IMR-90 (cell line): ENCODE measurements around the gene CATSPERE. TPM values are rescaled to one million over a fixed set of nuclear protein-coding genes. Genes with fewer than 3 reads are reported as not detected.

Experiments
- ATAC-seq: fragments of 200-7000 bp; cut with Tn5 transposase; 2 replicates; pipeline ENCODE4 v1.9.1; 2020; ENCODE audit warnings: low read depth, mild to moderate bottlenecking, moderate library complexity
- BruUV-seq: library from RNA; stranded (reverse); fragments of 400-500 nt; replicated peaks from 2 replicates; lab custom pipeline; 2021; lab: Mats Ljungman, UMichigan
- CTCF ChIA-PET: fragments of 300-600 bp; formaldehyde crosslinking; extraction: SDS; loops from one replicate; lab custom pipeline; 2021; ENCODE audit warnings: antibody characterized with exemption; lab: Yijun Ruan, JAX
- POLR2A ChIA-PET: fragments of 300-600 bp; sonication (Branson Sonifier 250); formaldehyde crosslinking; loops from one replicate; lab custom pipeline; 2022; ENCODE audit warnings: antibody characterized with exemption; ENCODE audit not compliant: unreplicated experiment; lab: Charles Lee
- DNase-seq: peaks from one replicate; pipeline ENCODE4 v3.0.0; 2013
- H2AFZ ChIP-seq: replicated peaks from 2 replicates; pipeline ENCODE3; 2013; ENCODE audit warnings: low read length, mild to moderate bottlenecking; ENCODE audit not compliant: poor library complexity
- H2AK5ac ChIP-seq: 2 replicates; pipeline ENCODE4 v1.6.1; 2013; ENCODE audit warnings: low read depth, low read length, inconsistent platforms
- H2AK9ac ChIP-seq: replicated peaks from 2 replicates; pipeline ENCODE3; 2013; ENCODE audit warnings: mild to moderate bottlenecking, low read depth, low read length, moderate library complexity; ENCODE audit not compliant: poor library complexity
- H2BK120ac ChIP-seq: 2 replicates; pipeline ENCODE4 v1.6.1; 2013; ENCODE audit warnings: low read depth, low read length, inconsistent platforms
- H2BK15ac ChIP-seq: 3 replicates; pipeline ENCODE4 v1.6.1; 2013; ENCODE audit warnings: low read depth, low read length, inconsistent platforms
- H2BK20ac ChIP-seq: 2 replicates; pipeline ENCODE4 v1.6.1; 2013; ENCODE audit warnings: low read depth, mild to moderate bottlenecking, inconsistent platforms, low read length, moderate library complexity
- H2BK5ac ChIP-seq: 2 replicates; pipeline ENCODE4 v1.6.1; 2013; ENCODE audit warnings: mild to moderate bottlenecking, low read depth, low read length, inconsistent platforms; ENCODE audit not compliant: poor library complexity, severe bottlenecking
- H3K14ac ChIP-seq: replicated peaks from 2 replicates; pipeline ENCODE4 v1.6.1; 2013; ENCODE audit warnings: low read depth, low read length, inconsistent platforms
- H3K18ac ChIP-seq: 2 replicates; pipeline ENCODE4 v1.6.1; 2013; ENCODE audit warnings: low read depth, low read length, control low read depth
- H3K23ac ChIP-seq: 2 replicates; pipeline ENCODE4 v1.6.1; 2013; ENCODE audit warnings: low read depth, low read length, inconsistent platforms
- H3K27ac ChIP-seq: 2 replicates; pipeline ENCODE4 v1.5.1; 2013; ENCODE audit warnings: mild to moderate bottlenecking, control low read depth, low read length; ENCODE audit not compliant: insufficient read depth
- H3K27me3 ChIP-seq: 2 replicates; pipeline ENCODE4 v1.6.1; 2013; ENCODE audit warnings: low read length; ENCODE audit not compliant: control insufficient read depth, insufficient read depth
- H3K36me3 ChIP-seq: 2 replicates; pipeline ENCODE4 v1.6.1; 2013; ENCODE audit warnings: low read length, mixed read lengths; ENCODE audit not compliant: control insufficient read depth, insufficient read depth
- H3K4ac ChIP-seq: 2 replicates; pipeline ENCODE4 v1.6.1; 2013; ENCODE audit warnings: low read depth, low read length, inconsistent platforms
- H3K4me1 ChIP-seq: 2 replicates; pipeline ENCODE4 v1.6.1; 2013; ENCODE audit warnings: low read length, mixed read lengths; ENCODE audit not compliant: control insufficient read depth, insufficient read depth
- H3K4me2 ChIP-seq: 2 replicates; pipeline ENCODE4 v1.6.1; 2013; ENCODE audit warnings: low read depth, mild to moderate bottlenecking, control low read depth, low read length, moderate library complexity
- H3K4me3 ChIP-seq: 2 replicates; pipeline ENCODE4 v1.5.1; 2013; ENCODE audit warnings: low read depth, mild to moderate bottlenecking, control low read depth, low read length, moderate library complexity; ENCODE audit not compliant: insufficient read depth
- H3K56ac ChIP-seq: 2 replicates; pipeline ENCODE4 v1.6.1; 2013; ENCODE audit warnings: low read length, inconsistent platforms; ENCODE audit not compliant: insufficient read depth; ENCODE audit errors: extremely low read depth
- H3K79me1 ChIP-seq, 2 experiments: 2 replicates each; pipeline ENCODE4 v1.6.1; 2013; ENCODE audit warnings: low read length in 2 of 2, inconsistent platforms in 1 of 2, low read depth in 1 of 2
- H3K9ac ChIP-seq: 2 replicates; pipeline ENCODE4 v1.6.1; 2013; ENCODE audit warnings: low read depth, low read length, control low read depth
- H3K9me1 ChIP-seq: 2 replicates; pipeline ENCODE4 v1.6.1; 2013; ENCODE audit warnings: low read length, inconsistent platforms; ENCODE audit not compliant: insufficient read depth
- H3K9me3 ChIP-seq: 2 replicates; pipeline ENCODE4 v1.6.1; 2013; ENCODE audit warnings: low read length; ENCODE audit not compliant: control insufficient read depth, insufficient read depth
- H4K20me1 ChIP-seq: 2 replicates; pipeline ENCODE4 v1.6.1; 2013; ENCODE audit warnings: low read length, inconsistent platforms; ENCODE audit not compliant: insufficient read depth
- H4K5ac ChIP-seq: 2 replicates; pipeline ENCODE4 v1.6.1; 2013; ENCODE audit warnings: mild to moderate bottlenecking, low read depth, low read length, control low read depth
- H4K8ac ChIP-seq, 2 experiments: 2 replicates each; pipeline ENCODE4 v1.6.1; 2013; ENCODE audit warnings: low read depth in 2 of 2, low read length in 2 of 2, control low read depth in 1 of 2, inconsistent platforms in 1 of 2
- H4K91ac ChIP-seq: 2 replicates; pipeline ENCODE4 v1.6.1; 2013; ENCODE audit warnings: low read depth, low read length, inconsistent platforms; ENCODE audit not compliant: insufficient read depth
- BHLHE40 ChIP-seq: fragments of 150-350 bp; IDR thresholded peaks from 2 replicates; pipeline ENCODE4 v1.6.1; 2016; ENCODE audit warnings: mild to moderate bottlenecking, low read depth, low read length
- CEBPB ChIP-seq: IDR thresholded peaks from 2 replicates; pipeline ENCODE4 v1.6.1; 2012; ENCODE audit warnings: low read depth, low read length, improper control_type of control experiment
- CHD1 ChIP-seq: IDR thresholded peaks from 2 replicates; pipeline ENCODE4 v1.6.1; 2012; ENCODE audit warnings: low read depth, low read length, improper control_type of control experiment
- FOS ChIP-seq: fragments of 150-350 bp; IDR thresholded peaks from 2 replicates; pipeline ENCODE4 v1.6.1; 2016; ENCODE audit warnings: low read depth, low read length
- MAFK ChIP-seq: IDR thresholded peaks from 2 replicates; pipeline ENCODE4 v1.6.1; 2012; ENCODE audit warnings: low read depth, low read length, improper control_type of control experiment
- MAZ ChIP-seq: IDR thresholded peaks from 2 replicates; pipeline ENCODE4 v1.6.1; 2012; ENCODE audit warnings: low read depth, mild to moderate bottlenecking, low read length, improper control_type of control experiment, moderate library complexity, borderline replicate concordance
- MXI1 ChIP-seq: IDR thresholded peaks from 2 replicates; pipeline ENCODE4 v1.6.1; 2012; ENCODE audit warnings: low read depth, mild to moderate bottlenecking, low read length, moderate library complexity, borderline replicate concordance
- NFE2L2 ChIP-seq: fragments of 150-350 bp; IDR thresholded peaks from 2 replicates; pipeline ENCODE4 v1.6.1; 2016; ENCODE audit warnings: low read depth, mild to moderate bottlenecking, low read length
- POLR2A ChIP-seq: IDR thresholded peaks from 2 replicates; pipeline ENCODE4 v1.6.1; 2012; ENCODE audit warnings: mild to moderate bottlenecking, low read depth, low read length
- RAD21 ChIP-seq: IDR thresholded peaks from 2 replicates; pipeline ENCODE4 v1.6.1; 2012; ENCODE audit warnings: low read length, improper control_type of control experiment
- RCOR1 ChIP-seq: IDR thresholded peaks from 2 replicates; pipeline ENCODE4 v1.6.1; 2012; ENCODE audit warnings: mild to moderate bottlenecking, low read length, improper control_type of control experiment; ENCODE audit not compliant: insufficient replicate concordance
- RFX5 ChIP-seq: IDR thresholded peaks from 2 replicates; pipeline ENCODE4 v1.8.0; 2012; ENCODE audit warnings: low read depth, mild to moderate bottlenecking, low read length, moderate library complexity
- SMC3 ChIP-seq: fragments of 150-350 bp; IDR thresholded peaks from 2 replicates; pipeline ENCODE4 v1.6.1; 2016; ENCODE audit warnings: low read depth, mild to moderate bottlenecking, antibody characterized with exemption, low read length, moderate library complexity
- WGBS, 2 experiments: methylation state at CpG; one replicate each; pipeline versions ENCODE4 v1.1.5 to v1.1.7; 2013; ENCODE audit warnings: missing lambda C conversion rate in 2 of 2; ENCODE audit not compliant: insufficient read length in 1 of 2; ENCODE audit errors: extremely low coverage in 2 of 2; 5-methylcytosine and 5-hydroxymethylcytosine counted together
- dilution Hi-C: fragments of 300-500 bp; cut with HindIII; formaldehyde crosslinking; loops from one replicate; pipeline ENCODE4 v1.14.3; 2018; ENCODE audit warnings: low sequenced_read_pairs; ENCODE audit not compliant: unreplicated experiment
- in situ Hi-C: fragments of 300-500 bp; cut with MboI; formaldehyde crosslinking; loops from 3 replicates; pipeline ENCODE4 v1.14.3; 2019; ENCODE audit warnings: low sequenced_read_pairs, inconsistent platforms, mixed read lengths
- intact Hi-C: fragments of 100-400 bp; cut with micrococcal nuclease; formaldehyde crosslinking; loops from 2 replicates; pipeline ENCODE4 v1.10.0; 2022
- polyA plus RNA-seq, 3 experiments: library from polyadenylated mRNA; depleted of rRNA; stranded (reverse); fragments of >200 nt; gene quantifications; 2 replicates each; pipeline ENCODE4 v1.2.3, GENCODE V29; 2012; ENCODE audit warnings: low replicate concordance in 1 of 3
- total RNA-seq: library from RNA; depleted of rRNA; stranded (reverse); fragments of >200 nt; gene quantifications from 2 replicates; pipeline ENCODE4 v1.2.3, GENCODE V29; 2012
- TF ChIP-seq, protein P1 (sequence below): conservative IDR thresholded peaks from 2 replicates; pipeline ENCODE4 v1.5.1; 2012; ENCODE audit warnings: mild to moderate bottlenecking, low read depth, low read length, improper control_type of control experiment
- TF ChIP-seq, protein P2 (sequence below): fragments of 150-350 bp; IDR thresholded peaks from 2 replicates; pipeline ENCODE4 v1.6.1; 2016; ENCODE audit warnings: low read depth, mild to moderate bottlenecking, low read length, moderate library complexity, borderline replicate concordance
- TF ChIP-seq, protein P3 (sequence below): fragments of 150-350 bp; IDR thresholded peaks from 2 replicates; pipeline ENCODE4 v1.6.1; 2017; ENCODE audit warnings: mild to moderate bottlenecking, antibody characterized with exemption, low read length, low read depth

The CATSPERE gene
- total and polyA plus RNA-seq, 2 of the 4 experiments (the other 2 are of a cell fraction): 0.07 to 0.18 TPM

DNA sequence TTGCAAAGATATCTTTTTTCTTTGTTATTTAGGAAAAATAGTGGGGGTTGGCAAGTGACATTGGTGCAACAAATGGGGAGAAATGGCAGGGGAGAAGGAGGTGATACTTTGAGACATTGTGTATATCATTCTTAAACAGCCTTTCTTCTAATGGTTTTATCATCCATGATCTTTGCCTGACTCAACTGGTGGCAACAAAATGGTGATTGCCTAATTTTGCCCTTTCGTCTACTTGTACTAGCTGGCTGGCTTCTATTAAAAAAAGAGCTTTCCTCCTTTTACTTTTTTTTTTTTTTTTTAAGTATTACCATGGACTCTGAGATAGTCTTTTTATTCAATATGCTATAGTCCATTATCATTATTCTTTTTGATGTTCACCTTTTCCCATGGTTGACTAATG lies 219.6 kb downstream of the CATSPERE start:
- Histone ChIP-seq H3K36me3 (peaks cover 1% of the 10 kb centered on the region; the same call in 1 of the 2 replicates), H3K4me2 (no peak overlapping the region), H3K23ac (no peak overlapping the region), H3K9me3 (no peaks in the 10 kb centered on the region), H2BK5ac (no peak overlapping the region), H3K4ac (no peak overlapping the region), H4K91ac (no peak overlapping the region), H3K27me3 (no peaks in the 10 kb centered on the region), H3K56ac (no peak overlapping the region), H3K9me1 (0 out of 2 replicates have a peak, but pooled peaks cover 6% of the 10 kb centered on the region), H4K5ac (no peak overlapping the region), H3K14ac (no peak overlapping the region), H4K8ac (no peak overlapping the region), H3K4me1 (no peaks in the 10 kb centered on the region; the same call in none of the 2 replicates), H3K18ac (no peak overlapping the region), H3K79me1 (peaks cover 31 to 43% of the 10 kb centered on the region in 2 experiments), H2BK15ac (no peak overlapping the region), H2AK9ac (no peak overlapping the region), H2AK5ac (no peak overlapping the region), H2BK20ac (no peak overlapping the region), H4K20me1 (peaks cover 3% of the 10 kb centered on the region), H2BK120ac (no peak overlapping the region), H3K4me3 (no peak overlapping the region), H3K27ac (no peak overlapping the region), H2AFZ (no peak overlapping the region), H3K9ac (no peak overlapping the region)
- no CpG with 5 or more reads among the region's 1 CpG for WGBS, 2 experiments
- BruUV-seq: no TSS peak
- POLR2A ChIA-PET: no interaction called here
- TF ChIP-seq RAD21: no peak
- no peak for TF ChIP-seq NFE2L2
- TF ChIP-seq CEBPB: no peak
- no peak for TF ChIP-seq MAZ
- no peak for TF ChIP-seq FOS
- TF ChIP-seq SMC3: no peak
- TF ChIP-seq, protein P1, sequence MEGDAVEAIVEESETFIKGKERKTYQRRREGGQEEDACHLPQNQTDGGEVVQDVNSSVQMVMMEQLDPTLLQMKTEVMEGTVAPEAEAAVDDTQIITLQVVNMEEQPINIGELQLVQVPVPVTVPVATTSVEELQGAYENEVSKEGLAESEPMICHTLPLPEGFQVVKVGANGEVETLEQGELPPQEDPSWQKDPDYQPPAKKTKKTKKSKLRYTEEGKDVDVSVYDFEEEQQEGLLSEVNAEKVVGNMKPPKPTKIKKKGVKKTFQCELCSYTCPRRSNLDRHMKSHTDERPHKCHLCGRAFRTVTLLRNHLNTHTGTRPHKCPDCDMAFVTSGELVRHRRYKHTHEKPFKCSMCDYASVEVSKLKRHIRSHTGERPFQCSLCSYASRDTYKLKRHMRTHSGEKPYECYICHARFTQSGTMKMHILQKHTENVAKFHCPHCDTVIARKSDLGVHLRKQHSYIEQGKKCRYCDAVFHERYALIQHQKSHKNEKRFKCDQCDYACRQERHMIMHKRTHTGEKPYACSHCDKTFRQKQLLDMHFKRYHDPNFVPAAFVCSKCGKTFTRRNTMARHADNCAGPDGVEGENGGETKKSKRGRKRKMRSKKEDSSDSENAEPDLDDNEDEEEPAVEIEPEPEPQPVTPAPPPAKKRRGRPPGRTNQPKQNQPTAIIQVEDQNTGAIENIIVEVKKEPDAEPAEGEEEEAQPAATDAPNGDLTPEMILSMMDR: no peak
- TF ChIP-seq POLR2A: no peak
- TF ChIP-seq, protein P2, sequence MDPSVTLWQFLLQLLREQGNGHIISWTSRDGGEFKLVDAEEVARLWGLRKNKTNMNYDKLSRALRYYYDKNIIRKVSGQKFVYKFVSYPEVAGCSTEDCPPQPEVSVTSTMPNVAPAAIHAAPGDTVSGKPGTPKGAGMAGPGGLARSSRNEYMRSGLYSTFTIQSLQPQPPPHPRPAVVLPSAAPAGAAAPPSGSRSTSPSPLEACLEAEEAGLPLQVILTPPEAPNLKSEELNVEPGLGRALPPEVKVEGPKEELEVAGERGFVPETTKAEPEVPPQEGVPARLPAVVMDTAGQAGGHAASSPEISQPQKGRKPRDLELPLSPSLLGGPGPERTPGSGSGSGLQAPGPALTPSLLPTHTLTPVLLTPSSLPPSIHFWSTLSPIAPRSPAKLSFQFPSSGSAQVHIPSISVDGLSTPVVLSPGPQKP: no peak
- TF ChIP-seq, protein P3, sequence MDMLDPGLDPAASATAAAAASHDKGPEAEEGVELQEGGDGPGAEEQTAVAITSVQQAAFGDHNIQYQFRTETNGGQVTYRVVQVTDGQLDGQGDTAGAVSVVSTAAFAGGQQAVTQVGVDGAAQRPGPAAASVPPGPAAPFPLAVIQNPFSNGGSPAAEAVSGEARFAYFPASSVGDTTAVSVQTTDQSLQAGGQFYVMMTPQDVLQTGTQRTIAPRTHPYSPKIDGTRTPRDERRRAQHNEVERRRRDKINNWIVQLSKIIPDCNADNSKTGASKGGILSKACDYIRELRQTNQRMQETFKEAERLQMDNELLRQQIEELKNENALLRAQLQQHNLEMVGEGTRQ: no peak
- TF ChIP-seq MXI1: no peak
- no peak for TF ChIP-seq RCOR1
- no peak for TF ChIP-seq RFX5
- TF ChIP-seq BHLHE40: no peak
- no peak for TF ChIP-seq MAFK
- TF ChIP-seq CHD1: no peak
- no peak for ATAC-seq
- CTCF ChIA-PET: interaction anchor here (0.6 kb wide), 1 partner anchor 332 kb away, joined by 4 read pairs; no protein-coding TSS in a partner anchor
- intact Hi-C loops: no loop called here
- no peak for DNase-seq
- dilution Hi-C loops: no loop called here
- in situ Hi-C loops: no loop called here
